HG02885 (cell line): Measurements from ENCODE around the gene PPIL3.

ENCODE experiments used
- ATAC-seq: cut with Tn5 transposase; IDR thresholded peaks from one replicate; pipeline ENCODE4 v1.9.1; 2021; ENCODE audit warnings: mild to moderate bottlenecking; ENCODE audit not compliant: unreplicated experiment, poor library complexity

PPIL3 gene

DNA sequence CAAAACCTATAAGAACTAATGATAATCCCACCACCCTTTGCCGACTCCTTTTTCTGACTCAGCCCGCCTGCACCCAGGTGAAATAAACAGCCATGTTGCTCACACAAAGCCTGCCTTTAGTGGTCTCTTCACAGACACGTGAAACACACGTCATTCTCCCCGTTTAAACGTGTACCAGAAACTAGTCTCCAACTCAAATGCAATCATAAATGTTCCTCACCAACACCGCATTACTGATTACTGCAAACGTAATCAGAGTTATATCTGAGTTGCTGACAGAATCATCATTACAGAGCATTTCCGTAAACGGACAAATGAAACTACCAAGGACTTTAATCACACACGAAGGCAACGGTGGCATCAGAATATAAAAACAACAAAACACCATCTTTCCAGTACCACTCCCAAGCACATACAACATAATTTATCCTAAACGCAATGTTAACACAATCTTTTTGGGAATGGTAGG, 26.3 kb downstream of the PPIL3 start:
- ATAC-seq = no peak

DNA sequence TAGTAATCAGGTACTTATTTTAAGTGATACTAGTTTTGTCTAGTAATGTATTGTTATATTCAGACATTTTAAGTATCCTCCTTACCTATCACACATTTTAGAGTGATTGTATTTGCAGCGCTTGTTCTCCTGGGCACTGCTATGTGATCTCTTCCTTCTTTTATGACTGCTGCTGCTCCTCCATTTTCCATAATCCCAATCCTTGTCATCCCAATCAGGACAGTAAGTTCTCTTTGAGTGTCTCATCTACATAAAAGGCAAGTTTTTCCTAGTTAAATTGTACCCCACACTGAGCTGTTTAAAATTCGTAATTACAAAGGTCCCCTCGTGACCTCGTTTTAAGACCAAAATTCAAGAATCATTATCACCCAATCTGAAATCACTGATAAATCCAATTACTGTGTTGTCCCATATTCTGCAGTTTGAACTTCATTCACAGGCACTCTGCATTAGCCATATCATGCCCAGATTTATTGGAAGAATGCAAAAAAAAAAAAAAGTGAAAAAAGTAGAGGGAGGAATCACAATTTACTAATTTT, 27.2 kb downstream of the PPIL3 start:
- no peak for ATAC-seq

DNA sequence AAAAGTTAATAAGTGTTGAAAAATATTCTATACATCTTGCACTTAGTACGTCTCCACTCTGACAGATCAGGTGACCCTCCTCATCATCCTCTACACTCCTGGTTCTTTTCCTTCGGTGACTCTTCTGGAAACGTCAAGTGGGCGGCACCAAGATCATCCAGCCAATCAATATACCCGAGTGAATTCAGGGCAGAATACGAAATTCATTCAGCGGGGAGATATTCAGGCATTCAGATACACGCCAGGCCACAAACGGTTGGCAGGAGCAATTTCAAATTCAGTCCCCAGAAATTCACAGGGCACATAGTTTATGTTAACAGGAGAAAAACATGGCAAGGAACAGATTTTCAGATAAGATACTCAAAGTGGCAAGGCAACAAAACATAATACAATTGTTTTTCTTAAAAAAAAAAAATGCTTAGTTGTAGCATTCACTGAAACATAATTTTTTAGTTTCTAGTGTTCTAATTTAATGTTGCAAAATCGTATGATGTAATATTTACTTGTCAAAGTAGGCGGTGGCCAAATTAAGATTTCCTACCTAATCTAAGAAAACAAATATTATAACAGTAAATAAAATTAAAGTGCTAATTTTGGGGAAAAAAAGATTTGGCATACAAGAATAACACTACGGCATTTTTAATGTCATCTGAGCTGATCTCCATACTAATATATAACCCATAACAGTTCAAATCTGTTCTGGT, 28.6 kb downstream of the PPIL3 start:
- ATAC-seq = no peak

DNA sequence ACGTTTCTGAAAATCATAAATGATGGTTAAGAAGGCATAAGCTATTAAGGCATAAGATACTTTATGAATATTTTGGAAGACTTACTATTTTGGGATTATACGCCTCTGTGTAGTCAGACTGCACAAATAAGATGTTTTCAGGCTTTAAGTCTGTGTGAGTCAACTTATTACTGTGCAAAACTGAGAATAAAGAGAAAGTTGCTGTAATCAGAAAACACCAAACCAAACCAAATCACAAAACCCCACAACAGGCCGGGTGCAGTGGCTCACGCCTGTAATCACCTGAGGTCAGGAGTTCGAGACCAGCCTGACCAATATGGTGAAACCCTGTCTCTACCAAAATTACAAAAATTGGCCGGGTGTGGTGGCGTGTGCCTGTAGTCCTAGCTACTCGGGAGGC, 32.1 kb downstream of the PPIL3 start:
- no peak for ATAC-seq

DNA sequence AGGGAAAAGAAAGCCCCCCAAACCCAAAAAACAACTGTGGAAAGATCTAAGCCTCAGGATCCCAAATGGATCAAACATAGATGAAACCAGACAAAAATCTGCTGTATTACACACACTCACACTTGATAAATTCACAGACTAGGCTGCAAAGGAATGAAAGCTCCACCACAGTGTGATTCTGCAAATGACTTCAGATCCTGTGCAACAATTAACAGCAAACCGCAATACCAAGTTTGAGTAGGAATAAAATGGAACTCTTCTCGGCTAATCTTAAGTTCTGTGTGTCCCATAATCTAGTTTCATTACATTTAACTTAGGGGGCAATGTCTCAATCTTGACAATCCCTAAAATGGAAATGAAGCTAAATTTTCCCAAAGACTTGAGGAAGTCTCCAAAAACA, 36.3 kb downstream of the PPIL3 start:
- ATAC-seq = no peak

DNA sequence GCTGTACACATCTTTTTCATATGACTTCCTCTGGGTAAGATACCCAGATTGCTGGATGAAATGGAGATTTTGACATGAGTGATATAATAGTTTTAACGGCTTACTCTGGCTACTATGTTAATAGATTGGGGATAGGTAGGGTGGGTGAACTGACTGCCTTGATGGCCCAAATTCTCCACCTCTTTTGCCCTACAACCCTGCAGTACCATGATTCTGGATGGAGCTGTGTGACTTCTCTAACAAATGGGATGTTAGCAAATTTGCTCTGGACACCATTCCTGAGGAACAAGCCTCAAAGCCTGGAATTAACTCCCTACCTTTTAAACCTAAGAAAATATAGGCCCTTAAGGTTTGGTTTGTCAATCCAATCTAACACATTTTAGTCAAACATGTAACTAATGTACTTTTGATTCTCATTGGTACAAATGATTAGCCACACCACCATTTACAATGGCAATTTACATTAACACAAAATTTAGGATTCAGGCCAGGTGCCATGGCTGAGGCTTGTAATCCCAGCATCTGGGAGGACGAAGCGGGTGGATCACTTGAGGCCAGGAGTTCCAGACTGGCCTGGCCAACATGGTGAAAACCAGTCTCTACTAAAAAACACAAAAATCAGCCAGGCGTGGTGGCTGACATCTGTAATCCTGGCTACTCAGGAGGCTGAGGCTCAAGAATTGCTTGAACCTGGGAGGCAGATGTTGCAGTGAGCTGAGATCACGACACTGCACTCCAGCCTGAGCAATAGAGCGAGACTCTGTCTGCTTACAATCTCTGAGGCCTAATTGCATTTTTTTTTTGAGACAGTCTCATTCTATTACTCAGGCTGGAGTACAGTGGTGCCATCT, 37.3 kb downstream of the PPIL3 start:
- no peak for ATAC-seq

DNA sequence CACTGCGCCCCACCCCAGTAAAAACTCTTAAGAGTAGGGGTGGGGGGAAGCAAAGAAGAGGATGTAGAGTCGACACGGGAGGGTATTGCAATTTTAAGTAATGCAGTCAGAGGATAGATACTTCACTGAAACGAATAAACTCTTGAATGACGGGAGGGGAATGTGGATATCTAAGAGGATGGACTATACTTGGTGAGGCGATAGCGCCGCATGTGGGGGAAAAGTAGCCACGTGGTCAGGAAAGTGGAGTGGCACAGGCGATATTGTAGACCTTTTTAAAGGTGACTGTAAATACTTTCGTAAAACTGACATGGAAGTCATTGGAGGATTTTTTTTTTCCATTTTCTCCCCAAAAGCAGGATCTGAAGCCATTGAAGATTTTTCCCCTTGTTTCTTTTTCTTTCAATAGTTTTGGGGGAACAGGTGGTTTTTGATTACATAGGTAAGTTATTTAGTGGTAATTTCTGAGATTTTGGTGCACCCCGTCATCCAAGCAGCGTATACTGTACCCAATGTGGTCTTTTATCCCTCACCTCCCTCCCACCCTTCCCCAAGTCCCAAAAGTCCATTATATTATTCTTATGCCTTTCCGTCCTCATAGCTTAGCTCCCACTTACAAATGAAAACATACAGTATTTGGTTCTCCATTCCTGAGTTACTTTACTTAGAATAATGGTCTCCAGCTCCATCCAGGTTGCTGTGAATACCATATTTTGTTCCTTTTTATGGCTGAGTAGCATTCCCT, 38.2 kb downstream of the PPIL3 start:
- ATAC-seq = no peak

DNA sequence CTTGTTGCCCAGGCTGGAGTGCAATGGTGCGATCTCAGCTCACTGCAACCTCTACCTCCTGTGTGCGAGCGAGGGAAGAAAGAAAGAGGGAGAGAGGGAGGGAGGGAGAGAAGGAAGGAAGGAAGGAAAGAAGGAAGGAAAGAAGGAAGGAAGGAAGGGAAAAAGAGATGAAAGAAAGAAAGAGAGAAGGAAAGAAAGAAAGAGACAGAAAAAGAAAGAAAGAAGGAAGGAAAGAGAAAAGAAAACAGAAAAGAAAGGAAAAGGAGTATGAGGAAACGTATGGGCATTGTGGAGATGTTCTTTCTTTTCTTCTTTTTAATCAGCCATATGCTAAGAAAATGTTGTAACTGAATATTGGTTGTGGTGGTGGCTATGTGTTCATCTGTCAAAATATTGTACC, 40.9 kb downstream of the PPIL3 start:
- no peak for ATAC-seq

DNA sequence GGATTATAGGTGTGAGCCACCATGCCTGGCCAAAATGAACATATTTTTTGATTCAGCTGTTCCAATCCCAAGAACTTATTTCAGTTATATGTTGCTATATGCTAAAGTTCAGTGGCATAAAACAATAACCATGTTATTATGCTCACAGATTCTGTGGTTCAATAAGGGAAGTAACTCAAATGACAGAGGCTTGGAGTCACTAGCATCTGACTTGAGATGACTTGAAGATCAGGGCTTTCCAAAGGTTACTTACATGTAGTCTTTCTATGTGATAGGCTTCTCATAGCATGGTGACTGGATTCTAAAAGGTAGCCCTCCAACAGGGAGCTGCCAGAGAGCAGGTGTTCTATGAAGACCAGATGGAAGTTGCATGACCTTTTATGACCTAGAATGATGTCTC, 41.6 kb downstream of the PPIL3 start:
- no peak for ATAC-seq

DNA sequence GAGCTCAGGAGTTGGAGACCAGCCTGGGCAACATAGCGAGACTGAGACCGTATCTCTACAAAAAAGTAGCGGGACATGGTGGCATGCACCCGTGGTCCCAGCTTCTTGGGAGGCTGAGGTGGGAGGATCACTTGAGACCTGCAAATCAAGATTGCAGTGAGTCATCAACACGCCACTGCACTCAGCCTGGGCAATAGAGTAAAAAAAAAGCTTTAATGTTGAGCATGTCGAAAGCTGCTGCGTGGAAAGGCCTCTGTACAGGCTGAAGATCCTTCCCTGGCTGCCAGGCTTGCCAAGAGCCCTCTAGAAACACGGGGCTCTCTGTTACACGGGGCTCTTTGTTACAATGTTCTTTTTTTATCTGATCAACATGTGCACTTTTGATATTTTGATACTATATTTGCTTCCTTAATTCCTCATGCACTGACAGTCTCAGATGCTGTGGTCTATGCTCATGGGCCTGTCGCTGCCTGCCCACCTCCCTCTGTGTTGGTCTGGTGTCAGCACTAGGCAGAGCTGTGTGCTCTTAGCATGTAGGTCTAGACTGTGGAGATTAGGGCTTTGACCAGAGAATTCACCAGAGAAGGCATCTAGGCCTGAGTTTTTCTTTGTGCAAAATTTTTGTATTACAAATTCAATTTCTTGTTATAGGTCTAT, 43.1 kb downstream of the PPIL3 start:
- ATAC-seq = no peak

DNA sequence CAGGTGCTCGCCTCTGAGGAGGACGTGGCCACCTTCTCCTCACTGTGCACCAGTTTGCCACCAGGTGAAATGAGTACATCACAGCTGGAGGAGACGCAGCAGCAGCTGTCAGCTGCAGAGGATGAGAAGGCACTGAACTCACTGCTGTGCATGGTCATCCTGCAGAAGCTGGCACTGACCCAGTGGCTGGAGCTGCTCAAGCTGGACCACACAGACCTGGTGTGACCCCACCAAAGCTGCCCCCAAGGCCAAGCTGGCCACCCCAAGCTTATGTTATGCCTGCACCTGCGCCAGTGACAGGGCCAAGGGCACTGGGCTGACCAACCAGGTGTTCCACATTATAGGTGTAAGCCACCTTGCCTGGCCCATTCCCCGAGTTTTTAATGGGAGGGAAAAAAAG, 43.7 kb downstream of the PPIL3 start:
- ATAC-seq = no peak

DNA sequence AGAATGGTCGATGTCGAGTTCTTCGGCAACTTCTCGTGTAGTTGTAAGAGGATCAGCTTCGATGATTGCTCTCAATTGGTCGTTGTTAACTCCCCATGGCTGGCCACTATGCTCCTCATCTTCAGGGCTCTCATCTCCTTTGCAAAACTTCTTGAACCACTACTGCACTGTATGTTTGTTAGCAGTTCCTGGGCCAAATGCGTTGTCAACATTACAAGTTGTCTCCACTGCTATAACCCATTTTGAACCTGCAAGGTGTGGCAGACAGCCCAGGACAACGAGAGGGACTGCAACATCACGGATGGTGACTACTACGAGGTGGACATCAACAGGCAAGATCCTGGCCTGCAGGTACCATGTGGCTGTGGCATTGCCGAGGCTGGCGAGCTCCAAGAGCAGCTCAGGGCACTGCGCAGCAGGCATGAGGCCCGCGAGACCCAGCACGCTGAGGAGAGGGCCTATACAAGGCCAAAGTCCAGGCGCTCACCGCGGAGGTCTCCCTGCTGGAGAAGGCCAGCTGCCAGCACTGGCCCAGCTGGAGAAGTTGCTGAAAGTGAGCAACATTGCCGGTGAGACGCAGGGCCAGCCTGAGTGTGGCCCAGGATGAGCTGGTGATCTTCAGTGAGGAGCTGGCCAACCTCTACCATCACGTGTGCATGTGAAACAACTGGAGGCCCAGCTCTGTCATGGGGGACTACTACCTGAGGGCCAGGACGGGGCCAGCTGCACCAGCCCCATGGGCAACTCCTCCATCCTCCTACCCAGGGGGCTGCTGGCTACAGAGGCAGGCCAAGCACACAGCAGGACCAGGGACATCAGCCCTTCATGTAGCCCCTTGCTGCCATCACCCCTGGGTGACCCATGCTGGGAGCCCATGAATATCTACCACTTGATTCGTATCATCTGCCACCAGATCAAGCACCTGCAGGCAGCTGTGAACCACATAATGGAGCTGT, 44.6 kb downstream of the PPIL3 start:
- no peak for ATAC-seq

DNA sequence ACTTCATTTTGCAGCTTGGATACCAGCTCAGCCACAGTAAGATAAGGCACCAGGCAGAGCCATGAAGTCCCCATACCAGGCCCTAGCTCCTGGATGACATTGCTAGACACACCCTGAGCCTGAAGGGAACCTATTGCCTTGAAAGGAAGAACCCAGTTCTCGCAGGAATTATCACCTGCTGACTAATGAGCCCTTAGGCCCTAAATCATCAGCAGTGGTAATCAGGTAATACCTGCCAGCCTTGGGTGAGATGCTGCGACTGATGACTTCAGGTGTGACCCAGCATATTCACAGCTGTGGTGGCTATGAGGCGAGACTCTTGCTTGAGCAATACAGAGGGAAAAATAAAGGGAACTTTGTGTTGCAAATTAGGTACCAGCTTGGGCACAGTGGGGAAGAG, 49.4 kb downstream of the PPIL3 start:
- ATAC-seq = no peak

DNA sequence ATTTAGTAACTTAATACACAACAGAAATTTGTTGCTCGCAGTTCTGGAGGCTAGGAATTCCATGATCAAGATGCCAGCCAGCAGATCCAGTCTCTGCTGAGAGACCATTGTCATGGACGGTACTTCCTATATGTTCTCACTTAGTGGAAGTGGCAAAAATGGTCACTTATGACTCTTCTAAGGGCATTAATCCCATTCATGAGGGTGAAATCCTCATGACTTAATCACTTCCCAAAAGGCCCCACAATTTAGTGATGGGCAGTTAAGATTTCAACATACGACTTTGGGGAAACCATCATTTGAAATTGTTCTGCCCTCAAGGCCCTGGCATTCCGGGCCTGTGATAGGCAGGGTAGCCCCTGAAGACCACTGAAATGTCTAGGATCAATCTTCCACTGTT, 54.2 kb downstream of the PPIL3 start:
- ATAC-seq = no peak

DNA sequence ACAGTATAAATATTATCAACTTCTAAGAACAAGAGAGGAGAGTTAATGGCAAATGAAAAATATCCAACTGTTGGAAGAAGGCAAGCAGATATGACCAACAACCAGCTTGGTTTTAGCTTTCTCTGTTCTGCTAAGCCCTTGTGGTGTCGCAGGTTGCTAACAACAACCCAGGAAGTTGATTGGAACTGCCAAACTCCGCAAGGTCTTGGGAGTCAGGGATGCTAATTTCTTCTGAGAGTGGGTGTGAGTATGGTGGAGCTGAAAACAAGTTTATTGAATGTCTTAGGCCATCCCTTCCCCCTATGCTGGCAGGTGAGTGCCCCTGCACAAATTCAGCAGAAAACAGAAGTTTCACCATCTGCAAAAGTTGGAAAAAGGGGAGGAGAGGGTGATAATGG, 59.6 kb downstream of the PPIL3 start:
- no peak for ATAC-seq

DNA sequence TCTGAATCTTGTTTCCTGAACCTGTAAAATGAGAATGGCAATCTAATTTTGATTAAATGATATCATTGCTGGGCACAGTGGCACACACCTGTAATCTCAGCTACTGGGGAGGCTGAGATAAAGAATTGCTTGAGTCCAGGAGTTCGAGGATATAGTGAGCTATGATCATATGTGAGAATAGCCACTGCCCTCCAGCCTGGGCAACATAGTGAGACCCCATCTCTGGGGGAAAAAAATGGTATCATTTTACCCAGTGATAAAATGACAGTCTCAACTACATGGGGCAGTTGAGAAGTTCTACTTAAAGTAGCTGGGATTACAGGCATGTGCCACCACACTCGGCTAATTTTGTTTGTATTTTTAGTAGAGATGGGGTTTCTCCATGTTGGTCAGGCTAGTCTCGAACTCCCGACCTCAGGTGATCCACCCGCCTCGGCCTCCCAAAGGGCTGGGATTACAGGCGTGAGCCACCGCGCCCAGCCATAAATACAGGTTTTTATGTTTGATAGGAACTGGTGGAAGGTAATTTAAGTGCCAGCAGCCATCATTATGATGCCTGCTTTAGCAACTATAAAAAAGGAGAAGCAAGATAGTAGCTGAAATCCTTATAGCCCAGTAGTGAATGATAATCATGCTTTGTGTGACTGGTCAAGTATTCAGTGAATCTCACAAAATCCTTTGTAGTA, 60.2 kb downstream of the PPIL3 start:
- no peak for ATAC-seq

DNA sequence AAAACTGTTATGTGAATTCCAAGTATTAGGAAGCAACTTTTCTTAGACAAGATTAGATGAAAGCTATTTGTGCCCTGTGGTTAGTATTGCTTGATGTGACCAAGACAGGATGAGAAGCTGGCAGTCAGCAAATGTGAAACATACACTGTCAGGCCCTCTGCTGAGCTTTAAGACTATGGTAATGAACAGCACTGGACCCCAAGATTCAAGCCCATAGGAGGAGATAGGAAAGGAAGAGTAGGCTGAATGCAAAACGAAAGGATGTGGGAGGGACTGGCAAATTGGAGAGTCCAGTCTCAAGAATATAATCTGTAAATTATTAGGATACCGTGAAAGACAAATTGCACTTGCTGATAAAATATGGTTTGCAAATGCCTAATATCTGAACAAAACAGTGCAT, 60.8 kb downstream of the PPIL3 start:
- ATAC-seq = no peak

DNA sequence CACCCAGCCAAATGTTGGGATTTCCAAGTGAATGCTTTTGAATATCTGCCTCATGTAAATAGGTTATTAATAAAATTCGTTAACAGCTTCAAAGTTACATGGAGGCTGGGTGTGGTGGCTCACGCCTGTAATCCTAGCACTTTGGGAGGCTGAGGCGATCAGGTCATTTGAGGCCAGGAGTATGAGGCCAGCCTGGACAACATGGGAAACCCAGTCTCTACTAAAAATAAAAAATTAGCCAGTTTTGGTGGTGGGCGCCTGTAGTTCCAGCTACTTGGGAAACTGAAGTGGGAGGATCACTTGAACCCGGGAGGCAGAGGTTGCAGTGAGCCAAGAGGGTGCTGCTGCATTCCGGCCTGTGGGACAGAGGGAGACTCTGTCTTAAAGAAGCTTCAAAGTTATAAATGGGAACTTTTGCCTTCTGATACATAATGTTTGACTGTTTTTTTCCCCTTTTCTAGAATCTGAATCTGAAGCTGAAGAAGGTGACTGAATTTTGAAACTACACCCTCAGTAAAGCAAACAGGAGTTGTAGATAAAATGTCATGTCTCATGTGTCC, 67.1 kb downstream of the PPIL3 start:
- no peak for ATAC-seq
